GM12891 (cell line): ENCODE results near the gene ABCC9.

Experiments used
- PAX5 ChIP-seq: IDR thresholded peaks from 2 replicates; pipeline ENCODE4 v1.6.1; 2011; ENCODE audit warnings: low read length, moderate library complexity, mild to moderate bottlenecking; ENCODE audit not compliant: insufficient read depth, severe bottlenecking
- POLR2A ChIP-seq: IDR thresholded peaks from 2 replicates; pipeline ENCODE4 v1.6.1; 2011; ENCODE audit warnings: low read depth, low read length, control low read depth
- POLR2AphosphoS5 ChIP-seq: IDR thresholded peaks from 2 replicates; pipeline ENCODE4 v1.6.1; 2011; ENCODE audit warnings: low read depth, low read length, control low read depth
- POU2F2 ChIP-seq: IDR thresholded peaks from 2 replicates; pipeline ENCODE4 v1.6.1; 2011; ENCODE audit warnings: low read depth, mild to moderate bottlenecking, control low read depth, low read length, moderate library complexity
- SPI1 ChIP-seq: IDR thresholded peaks from 2 replicates; pipeline ENCODE4 v1.6.1; 2011; ENCODE audit warnings: low read depth, low read length, control low read depth
- TAF1 ChIP-seq: IDR thresholded peaks from 2 replicates; pipeline ENCODE4 v1.6.1; 2011; ENCODE audit warnings: low read depth, low read length, control low read depth

GRCh38 chr12:21776175-21776574 is 165.1 kb downstream of the ABCC9 start:
- TF ChIP-seq POLR2A (no peak), POLR2AphosphoS5 (no peak), POU2F2 (no peak), SPI1 (no peak), TAF1 (no peak), PAX5 (no peak)
